GM21447 (cell line): Measurements from ENCODE around the gene TTC22.

Experiments used
- ATAC-seq: cut with Tn5 transposase; IDR thresholded peaks from one replicate; pipeline ENCODE4 v1.9.1; 2021; ENCODE audit not compliant: unreplicated experiment

Gene TTC22

DNA sequence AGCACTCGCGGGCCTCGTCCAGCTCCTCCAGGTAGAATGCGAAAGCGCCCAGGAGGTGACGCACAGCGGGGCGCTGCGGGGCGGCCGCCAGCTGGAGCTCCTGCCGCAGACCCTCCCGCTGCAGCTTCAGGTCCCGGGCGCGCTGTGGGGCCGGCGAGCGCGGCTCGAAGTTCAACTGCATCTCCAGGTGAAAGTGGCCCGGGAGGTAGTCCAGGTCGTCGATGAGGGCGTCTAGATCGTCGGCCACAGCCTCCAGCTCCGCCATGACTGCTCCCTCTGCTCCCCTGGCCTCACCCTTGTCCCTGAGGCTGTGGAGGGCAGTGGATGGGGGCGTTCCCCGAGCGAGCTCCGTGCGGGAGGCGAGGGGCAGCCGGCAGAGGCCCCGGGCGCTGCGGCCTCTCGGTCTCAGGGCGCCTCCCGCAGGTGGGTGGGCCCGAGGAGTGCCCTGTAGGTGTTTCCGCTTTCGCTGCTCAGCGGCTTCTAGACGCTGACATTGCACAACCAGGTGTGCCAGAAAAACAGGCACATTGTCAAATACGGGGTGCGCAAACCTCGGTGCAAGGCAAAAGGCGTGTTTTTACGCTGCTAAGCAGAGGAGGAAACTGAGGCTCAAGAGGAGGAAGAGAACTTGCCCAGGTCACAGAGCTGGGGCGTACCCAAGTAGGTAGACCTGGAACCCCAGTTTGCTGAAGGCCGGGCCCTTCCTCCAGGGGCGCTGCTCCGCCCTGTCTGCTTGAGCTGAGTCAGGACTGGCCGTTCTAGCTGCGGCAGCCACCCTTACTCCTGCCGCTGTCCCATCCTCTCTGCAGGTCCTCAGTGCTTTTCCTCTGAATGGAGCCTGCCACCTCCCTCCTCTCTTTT, at the start of gene TTC22:
TTC22 (minus strand) TSS at position 425 of the 861 bp plus-strand sequence; CDS start at position 265, 160 bp downstream.
- peak; percentile 80 for ATAC-seq

DNA sequence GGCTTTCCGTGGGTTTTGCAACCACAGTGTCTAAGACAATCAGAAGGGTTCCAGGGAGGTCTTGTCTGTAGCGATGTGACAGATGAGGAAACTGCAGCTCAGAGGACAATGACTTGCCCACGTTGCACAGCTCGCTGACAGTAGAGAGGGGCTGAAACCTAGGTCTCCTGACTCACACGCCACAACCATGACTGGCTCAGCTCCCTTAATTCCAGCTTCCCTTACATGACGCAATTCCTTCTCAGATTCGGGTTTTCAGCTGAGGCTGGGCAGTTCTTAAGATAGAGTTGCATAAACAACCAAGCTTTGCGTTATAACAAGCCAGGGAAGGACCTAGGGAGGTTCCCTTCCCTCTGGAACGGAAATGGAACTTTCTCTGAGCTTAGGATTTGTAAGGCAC, 49.6 kb upstream of the TTC22 start:
- no peak for ATAC-seq

DNA sequence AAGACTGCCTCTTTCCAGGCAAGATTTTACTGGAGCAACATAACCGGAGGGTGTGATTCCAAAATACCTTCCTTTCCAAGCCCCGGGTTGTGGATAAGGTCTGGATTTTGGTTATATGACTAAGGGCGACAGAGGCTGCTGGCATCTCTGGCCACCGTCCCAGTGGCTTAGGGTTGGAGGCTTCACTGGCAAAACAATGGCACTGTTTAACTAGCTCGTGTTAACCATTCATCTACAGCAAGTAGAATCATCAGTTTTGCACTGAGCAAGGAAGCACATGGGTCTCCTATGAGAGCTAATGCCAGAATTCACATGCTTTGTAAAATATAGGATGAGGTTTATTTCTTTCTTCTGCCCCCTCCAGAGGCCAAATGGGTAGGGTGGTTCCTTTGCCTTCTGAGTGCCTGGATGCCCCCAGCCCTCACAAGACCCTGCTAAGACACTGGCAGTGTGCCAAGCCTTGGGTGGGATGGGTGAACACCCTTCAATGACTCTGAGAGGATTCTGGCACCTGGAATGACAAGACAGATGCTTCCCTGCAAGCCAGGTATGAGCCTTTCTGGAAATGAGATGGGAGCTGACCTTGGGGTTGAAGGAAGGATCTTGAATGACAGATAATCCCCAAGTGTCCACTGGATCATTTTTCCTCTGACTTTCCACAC, 49.1 kb upstream of the TTC22 start:
- no peak for ATAC-seq

- no peak for ATAC-seq
Observed at GRCh38 chr1:54849219-54850068, 48.3 kb upstream of the TTC22 start.

- no peak for ATAC-seq
Observed at GRCh38 chr1:54848134-54848948, 47.2 kb upstream of the TTC22 start.

GRCh38 chr1:54846716-54847284, 45.7 kb upstream of the TTC22 start:
- ATAC-seq: no peak

GRCh38 chr1:54846301-54846700, 45.2 kb upstream of the TTC22 start:
- no peak for ATAC-seq

DNA sequence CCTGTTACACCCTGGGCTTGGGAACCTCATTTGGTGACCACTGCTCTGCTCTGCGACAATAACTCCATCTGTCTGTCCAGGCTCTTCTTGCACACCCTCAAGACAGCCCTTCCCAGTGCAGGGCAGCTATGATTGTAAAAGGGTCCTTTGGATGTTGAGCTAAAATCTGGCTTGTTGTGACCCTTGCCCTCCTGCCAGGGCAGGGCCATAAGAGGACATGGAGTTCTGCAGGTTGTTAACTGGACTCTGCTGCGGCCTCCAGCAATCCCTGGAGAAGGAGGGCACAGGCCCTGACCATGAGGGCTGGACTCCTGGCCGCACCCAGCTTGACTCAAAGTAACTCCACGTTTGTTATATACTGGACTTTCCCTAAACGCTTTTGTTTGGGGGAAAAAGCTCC, 44.6 kb upstream of the TTC22 start:
- ATAC-seq: no peak

GRCh38 chr1:54844564-54844963, 43.4 kb upstream of the TTC22 start:
- no peak for ATAC-seq

DNA sequence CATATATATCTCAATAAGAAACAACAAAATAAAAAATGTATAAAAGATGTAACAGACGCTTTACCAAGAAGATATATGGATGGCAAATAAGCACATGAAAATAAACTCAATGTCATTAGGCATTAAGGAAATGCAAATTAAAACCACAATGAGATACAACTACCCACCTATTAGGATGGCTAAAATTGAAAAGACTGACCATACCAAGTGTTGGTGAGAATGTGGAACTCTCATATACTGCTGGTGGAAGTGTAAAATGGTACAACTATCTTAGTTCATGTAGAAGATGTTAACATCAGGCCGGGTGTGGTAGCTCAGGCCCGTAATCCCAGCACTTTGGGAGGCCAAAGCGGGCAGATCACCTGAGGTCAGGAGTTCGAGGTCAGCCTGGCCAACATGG, 42.3 kb upstream of the TTC22 start:
- ATAC-seq: no peak

DNA sequence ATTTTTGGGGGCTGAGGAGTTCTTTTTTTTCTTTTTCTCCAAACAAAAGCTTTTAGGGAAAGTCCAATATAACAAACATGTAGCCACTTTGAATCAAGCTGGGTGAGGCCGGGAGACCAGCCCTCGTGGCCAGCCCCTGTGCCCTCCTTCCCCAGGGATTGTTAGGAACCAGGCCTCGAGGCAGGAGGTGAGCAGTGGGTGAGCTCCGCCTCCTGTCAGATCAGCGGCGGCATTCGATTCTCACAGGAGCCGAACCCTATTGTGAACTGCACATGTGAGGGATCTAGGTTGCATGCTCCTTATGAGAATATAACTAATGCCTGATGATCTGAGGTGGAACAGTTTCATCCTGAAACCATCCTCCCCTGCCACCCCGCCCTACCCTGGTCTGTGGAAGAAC, 41.8 kb upstream of the TTC22 start:
- no peak for ATAC-seq

DNA sequence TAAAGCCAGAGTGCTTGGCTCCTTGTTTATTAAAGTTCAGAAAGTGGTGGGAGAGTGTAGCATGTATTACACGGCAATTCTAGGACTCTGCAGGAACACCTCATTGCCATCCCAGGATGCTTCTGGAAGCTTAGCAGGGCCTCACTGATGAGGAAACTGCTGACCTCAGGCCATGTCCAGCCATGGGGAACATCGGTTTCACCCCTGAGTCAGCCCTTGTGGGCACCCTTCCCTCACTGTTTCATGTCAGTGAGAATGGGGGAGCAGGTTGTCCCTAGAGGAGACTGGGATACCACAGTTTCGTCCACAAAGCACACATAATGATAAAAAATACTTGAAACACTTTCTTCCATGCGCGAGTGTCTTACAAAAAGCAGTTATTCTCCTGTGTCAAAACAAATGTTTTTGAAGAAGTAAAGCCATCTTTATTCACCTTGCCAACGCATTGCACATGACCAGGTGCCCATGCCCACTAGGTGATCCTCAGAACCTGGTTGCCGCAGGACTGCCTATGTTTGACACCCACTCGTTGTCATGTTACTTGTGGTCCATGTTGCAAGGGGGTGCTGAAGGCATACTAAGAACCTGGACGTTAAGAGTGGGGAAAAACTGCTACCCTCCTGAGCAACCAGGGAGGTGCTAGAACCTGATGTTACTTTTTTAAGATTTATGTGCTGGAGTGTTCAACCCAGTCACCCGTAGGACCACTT, 41.2 kb upstream of the TTC22 start:
- no peak for ATAC-seq

DNA sequence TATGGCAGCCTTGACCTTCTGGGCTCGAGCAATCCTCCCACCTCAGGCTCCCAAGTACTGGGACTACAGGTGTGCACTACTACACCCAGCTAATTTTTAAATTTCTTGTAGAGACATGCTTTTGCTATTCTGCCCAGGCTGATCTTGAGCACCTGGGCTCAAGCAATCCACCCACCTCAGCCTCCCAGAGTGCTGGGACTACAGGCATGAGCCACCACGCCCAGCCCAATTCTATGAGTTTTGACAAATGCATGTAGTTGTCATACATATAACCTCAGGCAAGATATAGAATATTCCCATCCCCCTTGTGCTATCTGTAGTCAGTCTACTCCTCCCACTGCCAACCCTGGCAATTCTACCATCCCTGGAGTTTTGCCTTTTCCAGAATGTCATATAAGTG, 38.7 kb upstream of the TTC22 start:
- ATAC-seq: no peak

DNA sequence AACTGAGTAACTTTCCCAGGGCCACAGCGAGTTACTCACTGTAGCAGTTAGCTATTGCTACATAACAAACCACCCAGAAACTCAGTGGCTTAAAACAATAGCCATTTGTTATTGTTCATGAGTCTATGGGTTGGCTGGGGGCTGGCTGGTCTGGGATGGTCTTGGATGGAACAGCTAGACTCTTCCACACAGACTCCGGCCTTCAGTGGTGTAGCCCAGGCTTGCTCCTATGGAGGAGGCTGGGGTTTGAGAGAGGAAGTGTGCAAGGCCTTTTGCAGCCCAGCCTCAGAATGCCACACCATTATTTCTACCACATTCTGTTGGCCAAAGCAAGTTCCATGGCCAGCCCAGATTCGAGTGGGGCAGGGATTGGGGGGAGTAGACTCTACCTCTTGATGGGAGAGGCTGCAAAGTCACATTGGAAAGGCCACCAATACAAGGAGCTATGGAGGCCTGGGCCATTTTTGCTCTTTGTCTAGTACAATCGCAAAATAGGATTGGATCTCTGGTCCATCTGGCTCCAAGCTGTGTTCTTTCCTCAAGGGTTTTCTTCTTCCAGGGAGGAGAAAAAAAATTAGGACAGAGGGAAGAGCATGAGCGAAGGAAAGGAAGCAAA, 37.5 kb upstream of the TTC22 start:
- no peak for ATAC-seq

DNA sequence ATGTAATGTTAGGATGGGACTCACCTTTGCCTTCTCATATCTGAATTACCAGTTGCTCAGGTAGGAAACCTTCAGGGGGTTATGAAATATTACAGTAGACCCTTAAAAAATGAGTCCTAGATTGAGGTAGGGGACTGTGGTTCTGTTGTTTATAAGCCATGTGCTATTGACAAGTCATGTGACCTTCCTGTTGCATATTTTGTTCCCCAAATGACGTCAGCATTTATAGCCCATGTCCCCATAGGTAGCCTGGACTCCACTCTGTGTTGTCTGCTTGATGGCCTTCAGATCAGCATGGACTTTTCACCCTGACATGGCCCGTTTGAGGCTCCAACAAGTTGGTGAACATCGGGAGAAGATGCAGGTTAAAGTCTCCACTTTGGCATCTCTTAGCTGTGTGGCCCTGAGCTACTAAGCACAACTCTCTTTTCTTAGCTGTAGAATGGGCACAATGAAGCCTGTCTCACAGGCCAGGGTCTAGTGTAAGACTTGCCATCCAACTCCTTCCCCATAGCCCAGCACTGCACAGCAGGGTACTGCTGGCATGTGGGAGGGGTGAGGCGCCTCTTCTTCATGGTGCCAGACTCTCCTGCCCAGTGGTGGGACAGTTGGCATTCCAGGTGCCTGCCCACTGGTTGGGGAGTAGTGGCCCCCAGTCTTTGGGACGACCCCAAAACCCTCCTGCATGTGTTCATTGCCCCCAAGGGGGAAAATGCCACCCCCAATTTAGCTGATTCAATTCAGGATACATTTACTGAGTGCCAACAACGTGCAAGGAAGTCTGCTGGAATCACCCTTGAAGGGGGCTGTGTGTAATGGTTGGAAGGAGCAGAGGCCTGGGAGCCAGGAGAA, 36.1 kb upstream of the TTC22 start:
- no peak for ATAC-seq

- ATAC-seq: no peak
Observed at GRCh38 chr1:54836594-54836993, 35.5 kb upstream of the TTC22 start.

DNA sequence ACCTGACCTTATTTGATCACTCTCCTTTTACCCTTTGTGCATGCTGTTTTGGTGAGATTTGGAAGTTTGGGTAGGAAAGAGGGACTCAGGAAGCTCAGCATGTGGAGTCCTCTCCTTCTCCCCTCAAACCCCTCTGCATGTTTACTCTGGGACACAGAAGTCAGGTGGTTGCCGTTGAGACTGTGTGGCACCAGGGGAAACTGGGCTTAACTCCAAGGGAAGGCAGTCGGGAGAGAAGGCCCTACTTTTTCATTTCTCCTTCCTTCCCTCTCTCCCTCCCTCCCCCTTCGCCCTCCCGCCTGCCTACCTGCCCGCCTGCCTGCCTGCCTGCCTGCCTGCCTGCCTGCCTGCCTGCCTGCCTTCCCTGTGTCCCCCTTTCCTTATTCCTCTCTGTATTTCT, 34.8 kb upstream of the TTC22 start:
- ATAC-seq: no peak

DNA sequence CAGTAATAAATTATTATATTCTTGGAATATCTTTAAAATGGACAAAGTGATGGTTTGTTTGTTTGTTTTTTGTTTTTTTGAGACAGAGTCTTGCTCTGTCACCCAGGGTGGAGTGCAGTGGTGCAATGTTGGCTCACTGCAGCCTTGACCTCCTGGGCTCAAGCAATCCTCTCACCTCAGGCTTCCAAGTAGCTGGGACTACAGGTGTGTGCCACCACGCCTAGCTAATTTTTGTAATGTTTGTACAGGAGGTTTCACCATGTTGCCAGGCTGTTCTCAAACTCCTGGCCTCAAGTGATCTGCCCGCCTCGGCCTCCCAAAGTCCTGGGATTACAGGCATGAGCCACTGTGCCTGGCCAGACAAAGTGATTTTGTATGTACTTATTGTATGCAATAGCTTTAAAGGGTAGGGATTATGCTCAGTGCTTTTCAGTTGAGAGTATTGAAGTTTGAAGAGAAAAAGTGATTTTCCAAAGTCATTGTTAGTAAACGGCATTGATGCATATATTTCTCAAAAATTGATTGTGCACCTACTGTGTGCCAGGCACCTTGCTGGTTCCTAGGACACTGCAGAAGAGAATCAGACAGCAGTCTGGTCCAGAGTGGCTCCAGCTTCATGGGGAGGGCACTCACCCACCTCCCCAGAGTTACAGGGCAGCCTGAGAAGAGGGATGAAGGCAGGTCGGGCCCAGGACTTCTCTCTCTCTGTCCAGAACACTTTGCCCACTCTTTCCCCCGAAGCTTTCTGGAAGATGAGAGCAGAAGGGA, 34.2 kb upstream of the TTC22 start:
- ATAC-seq: no peak
